ENCODE data around the gene ZBTB5. TPM values are rescaled to one million over a fixed set of nuclear protein-coding genes. Genes with fewer than 3 reads are reported as not detected.
A peak's percentile ranks its signal among the peaks of the same experiment; 100 is the strongest.

The ZBTB5 gene
- total and polyA plus RNA-seq, 2 of the 13 experiments (the other 11 are each of a cell fraction or from before 2014, with no cell fraction given): 12.5 to 20.5 TPM

DNA sequence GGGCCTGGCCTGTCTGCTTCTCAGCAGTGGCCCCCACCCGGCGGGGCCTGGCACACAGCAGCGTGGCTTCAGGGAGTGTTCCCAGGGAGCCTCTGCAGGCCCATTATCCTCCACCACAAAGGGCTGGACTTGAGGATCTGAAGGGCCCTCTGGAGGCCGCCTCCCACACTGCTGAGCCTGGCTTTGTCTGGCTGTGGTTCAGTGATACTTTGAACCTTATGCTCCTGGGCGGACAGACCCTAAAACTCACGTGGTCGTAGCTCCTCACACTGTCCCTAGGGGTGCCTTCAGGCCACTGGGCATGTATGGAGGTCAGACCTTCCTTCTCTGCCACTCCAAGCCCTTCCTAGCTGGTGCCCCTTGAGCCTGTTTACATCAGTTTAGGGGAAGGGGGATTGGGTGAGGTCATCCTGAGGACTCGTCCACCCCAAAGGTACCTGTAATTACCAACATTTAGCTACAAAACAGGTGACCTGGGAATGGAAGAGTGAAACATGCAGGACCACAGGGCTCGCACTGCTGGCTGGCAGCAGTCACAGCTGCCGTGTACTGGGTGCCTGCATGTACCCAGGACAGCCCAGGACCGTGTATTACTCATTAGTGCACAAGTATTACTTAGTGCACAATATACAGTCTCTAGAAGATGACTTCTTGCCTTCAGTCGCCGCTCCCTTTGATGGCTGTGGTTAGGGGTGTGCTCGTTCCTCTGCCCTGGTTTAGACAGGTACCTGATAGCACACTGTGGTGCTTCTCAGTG, 34.2 kb downstream of the ZBTB5 start (continued):
- TF ChIP-seq ZNF337 (CRISPR knock-in tag; IDR thresholded peaks at IDR 0.05; ENCODE audit: borderline replicate concordance, low read depth) (no peak), PATZ1 (CRISPR knock-in tag; IDR thresholded peaks at IDR 0.05) (peak; percentile 49; the same call in 1 of the 2 replicates), GLI4 (CRISPR knock-in tag; IDR thresholded peaks at IDR 0.05; ENCODE audit: borderline replicate concordance) (no peak), ZNF414 (CRISPR knock-in tag; IDR thresholded peaks at IDR 0.05) (no peak), ZBTB8A (CRISPR knock-in tag; IDR thresholded peaks at IDR 0.05; ENCODE audit: borderline replicate concordance, low read depth) (no peak), FIP1L1 (IDR thresholded peaks at IDR 0.05; ENCODE audit: borderline replicate concordance, insufficient read depth, low read depth, low read length) (0 out of 2 replicates have a peak, but pooled peaks have one; percentile 20), ZNF878 (CRISPR knock-in tag; IDR thresholded peaks at IDR 0.05) (no peak), KLF6 (CRISPR knock-in tag; IDR thresholded peaks at IDR 0.05) (no peak), SNAI1 (CRISPR knock-in tag; IDR thresholded peaks at IDR 0.05; ENCODE audit: borderline replicate concordance) (no peak), THAP11 (CRISPR knock-in tag; IDR thresholded peaks at IDR 0.05) (no peak), TSC22D2 (CRISPR knock-in tag; IDR thresholded peaks at IDR 0.05; ENCODE audit: borderline replicate concordance) (no peak), HMGXB4 (CRISPR knock-in tag; IDR thresholded peaks at IDR 0.05; ENCODE audit: borderline replicate concordance in 1 of 2, low read depth in 1 of 2) (peak in 1 of 2 experiments; percentile 44; a peak in 1 of 4 replicates), ZNF383 (CRISPR knock-in tag; IDR thresholded peaks at IDR 0.05; ENCODE audit: borderline replicate concordance) (0 out of 2 replicates have a peak, but pooled peaks have one; percentile 42), ZNF350 (CRISPR knock-in tag; IDR thresholded peaks at IDR 0.05; ENCODE audit: borderline replicate concordance, low read depth) (no peak), ISX (CRISPR knock-in tag; conservative IDR thresholded peaks at IDR 0.05) (no peak), STAG1 (CRISPR knock-in tag; IDR thresholded peaks at IDR 0.05) (peak; percentile 51)
- TF ChIP-seq, protein P1, sequence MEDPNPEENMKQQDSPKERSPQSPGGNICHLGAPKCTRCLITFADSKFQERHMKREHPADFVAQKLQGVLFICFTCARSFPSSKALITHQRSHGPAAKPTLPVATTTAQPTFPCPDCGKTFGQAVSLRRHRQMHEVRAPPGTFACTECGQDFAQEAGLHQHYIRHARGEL (CRISPR knock-in tag; IDR thresholded peaks at IDR 0.05): no peak

All from HepG2 (cell line).